Measurements from ENCODE around the gene SPAG7.

DNA sequence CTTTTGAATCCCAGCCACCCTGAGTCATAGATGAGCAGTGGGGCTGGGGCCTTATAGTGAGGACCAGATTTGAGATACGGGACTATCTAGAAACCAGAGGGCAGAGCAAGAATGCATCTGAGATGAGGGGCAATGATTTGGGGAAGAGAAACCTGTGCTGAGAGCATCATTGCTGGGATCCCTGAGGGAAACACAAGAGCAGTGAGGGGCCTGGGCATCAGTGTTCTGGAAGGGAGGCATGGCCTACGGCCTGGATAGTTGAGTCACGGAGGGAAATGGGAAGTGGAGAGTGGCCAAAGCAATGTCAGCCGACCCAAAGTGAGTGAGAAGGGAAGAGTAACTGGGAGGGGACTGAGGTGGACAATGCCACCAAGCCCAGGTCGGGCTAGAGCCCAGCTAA, 14.7 kb upstream of the SPAG7 start:
- TF ChIP-seq, protein P1, sequence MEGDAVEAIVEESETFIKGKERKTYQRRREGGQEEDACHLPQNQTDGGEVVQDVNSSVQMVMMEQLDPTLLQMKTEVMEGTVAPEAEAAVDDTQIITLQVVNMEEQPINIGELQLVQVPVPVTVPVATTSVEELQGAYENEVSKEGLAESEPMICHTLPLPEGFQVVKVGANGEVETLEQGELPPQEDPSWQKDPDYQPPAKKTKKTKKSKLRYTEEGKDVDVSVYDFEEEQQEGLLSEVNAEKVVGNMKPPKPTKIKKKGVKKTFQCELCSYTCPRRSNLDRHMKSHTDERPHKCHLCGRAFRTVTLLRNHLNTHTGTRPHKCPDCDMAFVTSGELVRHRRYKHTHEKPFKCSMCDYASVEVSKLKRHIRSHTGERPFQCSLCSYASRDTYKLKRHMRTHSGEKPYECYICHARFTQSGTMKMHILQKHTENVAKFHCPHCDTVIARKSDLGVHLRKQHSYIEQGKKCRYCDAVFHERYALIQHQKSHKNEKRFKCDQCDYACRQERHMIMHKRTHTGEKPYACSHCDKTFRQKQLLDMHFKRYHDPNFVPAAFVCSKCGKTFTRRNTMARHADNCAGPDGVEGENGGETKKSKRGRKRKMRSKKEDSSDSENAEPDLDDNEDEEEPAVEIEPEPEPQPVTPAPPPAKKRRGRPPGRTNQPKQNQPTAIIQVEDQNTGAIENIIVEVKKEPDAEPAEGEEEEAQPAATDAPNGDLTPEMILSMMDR (IDR thresholded peaks at IDR 0.05 in 4 of 5, conservative IDR thresholded peaks at IDR 0.05 in 1 of 5) = no peak
- TF ChIP-seq POLR2A (IDR thresholded peaks at IDR 0.05) = no peak

All from gastrocnemius medialis (tissue), 4 donors.